GM12801 (cell line): ENCODE results near the gene PPP1CA.
A peak's percentile ranks its signal among the peaks of the same experiment; 100 is the strongest.

ENCODE experiments used
- CTCF ChIP-seq: IDR thresholded peaks from one replicate; pipeline ENCODE4 v1.5.1; 2011; ENCODE audit warnings: control low read depth; ENCODE audit not compliant: insufficient read length; ENCODE audit errors: extremely low read depth

PPP1CA gene

GRCh38 chr11:67356864-67357561, 44.6 kb downstream of the PPP1CA start:
- peak; percentile 81 for TF ChIP-seq CTCF

GRCh38 chr11:67356387-67356863, 45.2 kb downstream of the PPP1CA start:
- no peak for TF ChIP-seq CTCF

GRCh38 chr11:67355794-67356386, 45.8 kb downstream of the PPP1CA start:
- TF ChIP-seq CTCF, result no peak

GRCh38 chr11:67355023-67355793, 46.5 kb downstream of the PPP1CA start:
- TF ChIP-seq CTCF, result no peak

DNA sequence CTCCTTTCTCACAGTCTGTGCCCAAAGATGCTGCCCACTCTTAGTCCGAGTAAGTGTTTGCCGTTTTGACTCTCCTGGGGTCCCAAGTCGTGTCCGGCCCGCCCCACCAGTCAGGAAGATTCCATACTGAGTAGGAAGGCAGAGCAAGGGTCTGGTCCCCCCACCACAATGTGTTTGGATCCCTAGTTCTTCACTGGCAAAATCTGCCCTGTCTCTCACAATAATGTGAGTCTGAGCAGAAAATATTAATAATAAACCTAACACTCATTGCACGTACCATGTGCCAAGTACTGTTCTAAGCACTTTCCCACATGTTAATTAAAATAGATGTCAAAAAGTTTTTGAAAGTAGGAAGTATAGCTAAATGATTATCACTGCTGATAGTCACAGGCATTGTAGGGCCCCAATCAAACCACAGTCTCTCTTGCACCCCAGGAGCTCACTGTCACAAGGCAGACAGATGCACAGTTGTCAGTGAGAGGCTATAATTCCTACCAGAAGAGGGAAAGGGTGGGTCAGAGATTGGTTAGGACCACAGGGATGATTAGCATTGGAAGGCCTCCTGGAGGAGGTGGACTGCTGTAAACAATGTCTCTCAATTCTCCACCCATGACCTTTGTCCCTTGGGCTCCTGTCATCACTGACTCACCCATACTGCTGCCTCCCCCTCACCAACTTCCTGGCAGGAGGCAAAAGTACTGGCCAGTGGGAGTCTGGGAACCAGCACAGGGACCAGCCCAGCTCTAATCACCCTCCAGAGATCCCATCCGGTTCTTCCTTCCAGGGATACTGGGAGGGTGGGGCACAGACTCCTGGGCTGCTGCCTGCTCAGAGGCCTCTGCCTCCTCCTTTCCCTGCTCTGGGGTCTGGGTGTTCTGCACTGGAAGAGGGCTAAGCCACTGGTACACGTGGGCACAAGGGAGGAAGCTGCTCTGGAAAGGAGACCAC, 47.3 kb downstream of the PPP1CA start:
- TF ChIP-seq CTCF, result no peak

DNA sequence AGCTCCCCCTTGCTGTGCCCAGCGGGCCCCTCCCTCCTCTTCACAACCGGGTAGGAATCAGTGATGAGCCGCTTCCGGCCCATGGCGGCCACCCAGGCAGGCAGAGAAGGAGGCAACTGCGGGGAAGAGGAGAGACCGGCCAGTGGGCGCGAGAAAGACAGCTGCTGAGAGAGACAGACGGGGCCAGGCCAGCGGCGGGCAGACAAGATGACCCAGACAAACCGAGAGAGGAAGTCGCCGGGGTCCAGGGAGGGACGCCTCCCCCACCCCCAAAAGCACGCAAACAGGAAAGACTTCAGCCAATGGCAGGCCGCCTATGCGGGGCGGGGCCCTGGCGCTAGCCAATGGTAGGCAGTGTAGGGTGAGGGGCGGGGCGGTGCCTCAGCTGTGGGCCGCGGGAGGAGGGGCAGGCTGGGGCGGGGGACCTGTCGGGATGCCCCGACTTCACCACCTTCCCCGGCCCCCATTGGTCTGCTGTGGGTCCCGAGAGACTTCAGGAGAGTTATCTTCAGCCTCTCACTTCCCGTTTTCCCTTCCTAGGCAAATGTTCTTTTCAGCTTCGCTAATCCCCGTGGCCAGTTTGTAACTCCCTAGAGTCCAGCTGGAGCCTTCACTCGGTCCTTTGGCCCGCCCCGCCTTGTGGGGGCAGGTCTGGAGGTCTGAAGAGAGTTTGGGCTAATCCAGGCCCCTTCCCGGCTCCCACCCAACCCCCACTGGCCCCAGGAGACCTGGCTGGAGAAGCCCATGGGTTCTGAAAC, 48.2 kb downstream of the PPP1CA start, which contains the start of gene POLD4:
Gene POLD4 (minus strand): TSS at position 230 of the 758 bp plus-strand sequence. CDS start 147 bp downstream, at position 83.
- no peak for TF ChIP-seq CTCF
